IMR-90 (cell line): ENCODE measurements around the gene NDUFV2. TPM values are rescaled to one million over a fixed set of nuclear protein-coding genes. Genes with fewer than 3 reads are reported as not detected.

ENCODE experiments used
- ATAC-seq: fragments of 200-7000 bp; cut with Tn5 transposase; 2 replicates; pipeline ENCODE4 v1.9.1; 2020; ENCODE audit warnings: low read depth, mild to moderate bottlenecking, moderate library complexity
- BruUV-seq: library from RNA; stranded (reverse); fragments of 400-500 nt; replicated peaks from 2 replicates; lab custom pipeline; 2021; lab: Mats Ljungman, UMichigan
- CTCF ChIA-PET: fragments of 300-600 bp; formaldehyde crosslinking; extraction: SDS; loops from one replicate; lab custom pipeline; 2021; ENCODE audit warnings: antibody characterized with exemption; lab: Yijun Ruan, JAX
- POLR2A ChIA-PET: fragments of 300-600 bp; sonication (Branson Sonifier 250); formaldehyde crosslinking; loops from one replicate; lab custom pipeline; 2022; ENCODE audit warnings: antibody characterized with exemption; ENCODE audit not compliant: unreplicated experiment; lab: Charles Lee
- DNase-seq: peaks from one replicate; pipeline ENCODE4 v3.0.0; 2013
- H2AFZ ChIP-seq: replicated peaks from 2 replicates; pipeline ENCODE3; 2013; ENCODE audit warnings: low read length, mild to moderate bottlenecking; ENCODE audit not compliant: poor library complexity
- H2AK5ac ChIP-seq: 2 replicates; pipeline ENCODE4 v1.6.1; 2013; ENCODE audit warnings: low read depth, low read length, inconsistent platforms
- H2AK9ac ChIP-seq: replicated peaks from 2 replicates; pipeline ENCODE3; 2013; ENCODE audit warnings: mild to moderate bottlenecking, low read depth, low read length, moderate library complexity; ENCODE audit not compliant: poor library complexity
- H2BK120ac ChIP-seq: 2 replicates; pipeline ENCODE4 v1.6.1; 2013; ENCODE audit warnings: low read depth, low read length, inconsistent platforms
- H2BK15ac ChIP-seq: 3 replicates; pipeline ENCODE4 v1.6.1; 2013; ENCODE audit warnings: low read depth, low read length, inconsistent platforms
- H2BK20ac ChIP-seq: 2 replicates; pipeline ENCODE4 v1.6.1; 2013; ENCODE audit warnings: low read depth, mild to moderate bottlenecking, inconsistent platforms, low read length, moderate library complexity
- H2BK5ac ChIP-seq: 2 replicates; pipeline ENCODE4 v1.6.1; 2013; ENCODE audit warnings: mild to moderate bottlenecking, low read depth, low read length, inconsistent platforms; ENCODE audit not compliant: poor library complexity, severe bottlenecking
- H3K14ac ChIP-seq: replicated peaks from 2 replicates; pipeline ENCODE4 v1.6.1; 2013; ENCODE audit warnings: low read depth, low read length, inconsistent platforms
- H3K18ac ChIP-seq: 2 replicates; pipeline ENCODE4 v1.6.1; 2013; ENCODE audit warnings: low read depth, low read length, control low read depth
- H3K23ac ChIP-seq: 2 replicates; pipeline ENCODE4 v1.6.1; 2013; ENCODE audit warnings: low read depth, low read length, inconsistent platforms
- H3K27ac ChIP-seq: 2 replicates; pipeline ENCODE4 v1.5.1; 2013; ENCODE audit warnings: mild to moderate bottlenecking, control low read depth, low read length; ENCODE audit not compliant: insufficient read depth
- H3K27me3 ChIP-seq: 2 replicates; pipeline ENCODE4 v1.6.1; 2013; ENCODE audit warnings: low read length; ENCODE audit not compliant: control insufficient read depth, insufficient read depth
- H3K36me3 ChIP-seq: 2 replicates; pipeline ENCODE4 v1.6.1; 2013; ENCODE audit warnings: low read length, mixed read lengths; ENCODE audit not compliant: control insufficient read depth, insufficient read depth
- H3K4ac ChIP-seq: 2 replicates; pipeline ENCODE4 v1.6.1; 2013; ENCODE audit warnings: low read depth, low read length, inconsistent platforms
- H3K4me1 ChIP-seq: 2 replicates; pipeline ENCODE4 v1.6.1; 2013; ENCODE audit warnings: low read length, mixed read lengths; ENCODE audit not compliant: control insufficient read depth, insufficient read depth
- H3K4me2 ChIP-seq: 2 replicates; pipeline ENCODE4 v1.6.1; 2013; ENCODE audit warnings: low read depth, mild to moderate bottlenecking, control low read depth, low read length, moderate library complexity
- H3K4me3 ChIP-seq: 2 replicates; pipeline ENCODE4 v1.5.1; 2013; ENCODE audit warnings: low read depth, mild to moderate bottlenecking, control low read depth, low read length, moderate library complexity; ENCODE audit not compliant: insufficient read depth
- H3K56ac ChIP-seq: 2 replicates; pipeline ENCODE4 v1.6.1; 2013; ENCODE audit warnings: low read length, inconsistent platforms; ENCODE audit not compliant: insufficient read depth; ENCODE audit errors: extremely low read depth
- H3K79me1 ChIP-seq, 2 experiments: 2 replicates each; pipeline ENCODE4 v1.6.1; 2013; ENCODE audit warnings: low read length in 2 of 2, inconsistent platforms in 1 of 2, low read depth in 1 of 2
- H3K9ac ChIP-seq: 2 replicates; pipeline ENCODE4 v1.6.1; 2013; ENCODE audit warnings: low read depth, low read length, control low read depth
- H3K9me1 ChIP-seq: 2 replicates; pipeline ENCODE4 v1.6.1; 2013; ENCODE audit warnings: low read length, inconsistent platforms; ENCODE audit not compliant: insufficient read depth
- H3K9me3 ChIP-seq: 2 replicates; pipeline ENCODE4 v1.6.1; 2013; ENCODE audit warnings: low read length; ENCODE audit not compliant: control insufficient read depth, insufficient read depth
- H4K20me1 ChIP-seq: 2 replicates; pipeline ENCODE4 v1.6.1; 2013; ENCODE audit warnings: low read length, inconsistent platforms; ENCODE audit not compliant: insufficient read depth
- H4K5ac ChIP-seq: 2 replicates; pipeline ENCODE4 v1.6.1; 2013; ENCODE audit warnings: mild to moderate bottlenecking, low read depth, low read length, control low read depth
- H4K8ac ChIP-seq, 2 experiments: 2 replicates each; pipeline ENCODE4 v1.6.1; 2013; ENCODE audit warnings: low read depth in 2 of 2, low read length in 2 of 2, control low read depth in 1 of 2, inconsistent platforms in 1 of 2
- H4K91ac ChIP-seq: 2 replicates; pipeline ENCODE4 v1.6.1; 2013; ENCODE audit warnings: low read depth, low read length, inconsistent platforms; ENCODE audit not compliant: insufficient read depth
- CEBPB ChIP-seq: IDR thresholded peaks from 2 replicates; pipeline ENCODE4 v1.6.1; 2012; ENCODE audit warnings: low read depth, low read length, improper control_type of control experiment
- CTCF ChIP-seq: conservative IDR thresholded peaks from 2 replicates; pipeline ENCODE4 v1.5.1; 2012; ENCODE audit warnings: mild to moderate bottlenecking, low read depth, low read length, improper control_type of control experiment
- ELK1 ChIP-seq: fragments of 150-350 bp; IDR thresholded peaks from 2 replicates; pipeline ENCODE4 v1.6.1; 2016; ENCODE audit warnings: low read depth, mild to moderate bottlenecking, low read length, moderate library complexity, borderline replicate concordance
- MAZ ChIP-seq: IDR thresholded peaks from 2 replicates; pipeline ENCODE4 v1.6.1; 2012; ENCODE audit warnings: low read depth, mild to moderate bottlenecking, low read length, improper control_type of control experiment, moderate library complexity, borderline replicate concordance
- WGBS, 2 experiments: methylation state at CpG; one replicate each; pipeline versions ENCODE4 v1.1.5 to v1.1.7; 2013; ENCODE audit warnings: missing lambda C conversion rate in 2 of 2; ENCODE audit not compliant: insufficient read length in 1 of 2; ENCODE audit errors: extremely low coverage in 2 of 2; 5-methylcytosine and 5-hydroxymethylcytosine counted together
- dilution Hi-C: fragments of 300-500 bp; cut with HindIII; formaldehyde crosslinking; loops from one replicate; pipeline ENCODE4 v1.14.3; 2018; ENCODE audit warnings: low sequenced_read_pairs; ENCODE audit not compliant: unreplicated experiment
- in situ Hi-C: fragments of 300-500 bp; cut with MboI; formaldehyde crosslinking; loops from 3 replicates; pipeline ENCODE4 v1.14.3; 2019; ENCODE audit warnings: low sequenced_read_pairs, inconsistent platforms, mixed read lengths
- intact Hi-C: fragments of 100-400 bp; cut with micrococcal nuclease; formaldehyde crosslinking; loops from 2 replicates; pipeline ENCODE4 v1.10.0; 2022
- polyA plus RNA-seq, 3 experiments: library from polyadenylated mRNA; depleted of rRNA; stranded (reverse); fragments of >200 nt; gene quantifications; 2 replicates each; pipeline ENCODE4 v1.2.3, GENCODE V29; 2012; ENCODE audit warnings: low replicate concordance in 1 of 3
- total RNA-seq: library from RNA; depleted of rRNA; stranded (reverse); fragments of >200 nt; gene quantifications from 2 replicates; pipeline ENCODE4 v1.2.3, GENCODE V29; 2012

The NDUFV2 gene
- total and polyA plus RNA-seq, 2 of the 4 experiments (the other 2 are of a cell fraction) = 106 to 126 TPM

GRCh38 chr18:9090578-9090977 is 11.9 kb upstream of the NDUFV2 start:
- Histone ChIP-seq H3K36me3 (no peaks in the 10 kb centered on the region), H3K9ac (no peak overlapping the region), H3K9me3 (no peaks in the 10 kb centered on the region), H3K27me3 (no peaks in the 10 kb centered on the region), H3K9me1 (peaks cover 17% of the 10 kb centered on the region), H3K27ac (no peak overlapping the region), H4K91ac (no peak overlapping the region), H4K8ac (no peak overlapping the region), H3K23ac (no peak overlapping the region), H2AK5ac (no peak overlapping the region), H2BK5ac (no peak overlapping the region), H3K4me1 (peaks cover 12% of the 10 kb centered on the region), H3K4ac (no peak overlapping the region), H2BK120ac (no peak overlapping the region), H3K4me2 (no peak overlapping the region), H2BK15ac (peak overlapping the region; percentile 50; the same call in 1 of the 3 replicates), H2AK9ac (no peak overlapping the region), H3K79me1 (0 out of 4 replicates have a peak, but pooled peaks cover 0 to 5% of the 10 kb centered on the region in 2 experiments), H3K4me3 (no peak overlapping the region), H4K5ac (no peak overlapping the region), H2BK20ac (no peak overlapping the region), H3K14ac (no peak overlapping the region), H3K18ac (no peak overlapping the region; the same call in 1 of the 2 replicates), H4K20me1 (no peaks in the 10 kb centered on the region), H3K56ac (no peak overlapping the region), H2AFZ (no peak overlapping the region)
- ChIA-PET CTCF (interaction anchor here (1.1 kb wide), 1 partner anchor 409 kb away, joined by 4 read pairs; no protein-coding TSS in a partner anchor), POLR2A (interaction anchor here (0.7 kb wide), 1 partner anchor 63 kb away, joined by 6 read pairs; no protein-coding TSS in a partner anchor)
- ATAC-seq (no peak), DNase-seq (no peak)
- BruUV-seq = no TSS peak
- TF ChIP-seq ELK1 (no peak), CEBPB (no peak), MAZ (no peak), CTCF (no peak)
- dilution Hi-C loops (no loop called here), in situ Hi-C loops (no loop called here), intact Hi-C loops (no loop called here)
- WGBS, 2 experiments = 92% methylated on average over 2 of the region's 5 CpGs; no CpG with 5 or more reads in 1 of the 2 experiments
